Measurements from ENCODE around the gene IQGAP3.
"Not testable (repeated sequence)": the region's sequence is repeated elsewhere in the genome, so short reads cannot be mapped to it uniquely, and the experiment has no call there.

IQGAP3 gene

GRCh38 chr1:156571919-156572662 is at the start of gene IQGAP3:
Gene IQGAP3 (minus strand): TSS chr1:156572565. CDS start chr1:156572529, 36 bp downstream.
- peak; percentile 89 for DNase-seq

- DNase-seq, result no peak
Observed at GRCh38 chr1:156619582-156619955, 47.2 kb upstream of the IQGAP3 start.

- peak; percentile 43 for DNase-seq
Observed at GRCh38 chr1:156618853-156619581, 46.7 kb upstream of the IQGAP3 start, which contains the start of gene HAPLN2. Gene HAPLN2 (plus strand): TSS chr1:156619415. CDS start chr1:156623491, 4,076 bp downstream.

GRCh38 chr1:156616463-156616862 is 44.1 kb upstream of the IQGAP3 start:
- DNase-seq, result peak; percentile 72

GRCh38 chr1:156615946-156616345 is 43.6 kb upstream of the IQGAP3 start:
- DNase-seq, result no peak

- DNase-seq, result no peak
Observed at GRCh38 chr1:156612666-156613065, 40.3 kb upstream of the IQGAP3 start.

- DNase-seq, result not testable (repeated sequence)
Observed at GRCh38 chr1:156610072-156610471, 37.7 kb upstream of the IQGAP3 start.

- DNase-seq, result peak; percentile 69
Observed at GRCh38 chr1:156608981-156609380, 36.6 kb upstream of the IQGAP3 start.

- peak; percentile 92 for DNase-seq
Observed at GRCh38 chr1:156608036-156608674, 35.8 kb upstream of the IQGAP3 start.

GRCh38 chr1:156607344-156607743 is 35.0 kb upstream of the IQGAP3 start:
- DNase-seq, result not testable (repeated sequence)

- peak; percentile 82 for DNase-seq
Observed at GRCh38 chr1:156602557-156602993, 30.2 kb upstream of the IQGAP3 start.

GRCh38 chr1:156601892-156602291 is 29.5 kb upstream of the IQGAP3 start:
- DNase-seq, result no peak

GRCh38 chr1:156601122-156601830 is 28.9 kb upstream of the IQGAP3 start, which contains the start of gene GPATCH4:
Gene GPATCH4 (minus strand): TSS chr1:156601479.
- peak; percentile 92 for DNase-seq

GRCh38 chr1:156600733-156601121 is 28.4 kb upstream of the IQGAP3 start:
- peak; percentile 61 for DNase-seq

- DNase-seq, result peak; percentile 87
Observed at GRCh38 chr1:156599811-156600210, 27.4 kb upstream of the IQGAP3 start.

GRCh38 chr1:156598731-156599432 is 26.5 kb upstream of the IQGAP3 start:
- DNase-seq, result no peak

GRCh38 chr1:156598125-156598524 is 25.8 kb upstream of the IQGAP3 start:
- no peak for DNase-seq

- no peak for DNase-seq
Observed at GRCh38 chr1:156596426-156596825, 24.1 kb upstream of the IQGAP3 start.

- DNase-seq, result no peak
Observed at GRCh38 chr1:156595016-156595415, 22.7 kb upstream of the IQGAP3 start.

- DNase-seq, result no peak
Observed at GRCh38 chr1:156594190-156594589, 21.8 kb upstream of the IQGAP3 start.

GRCh38 chr1:156593661-156593989 is 21.3 kb upstream of the IQGAP3 start:
- no peak for DNase-seq

- no peak for DNase-seq
Observed at GRCh38 chr1:156592910-156593660, 20.7 kb upstream of the IQGAP3 start.

Measured in OCI-M1 (cell line).